ENCODE data around the gene HAUS1. TPM values are rescaled to one million over a fixed set of nuclear protein-coding genes. Genes with fewer than 3 reads are reported as not detected.
A peak's percentile ranks its signal among the peaks of the same experiment; 100 is the strongest.

The HAUS1 gene
- total RNA-seq, 1 donor from 2014 or later: 7.8 TPM

DNA sequence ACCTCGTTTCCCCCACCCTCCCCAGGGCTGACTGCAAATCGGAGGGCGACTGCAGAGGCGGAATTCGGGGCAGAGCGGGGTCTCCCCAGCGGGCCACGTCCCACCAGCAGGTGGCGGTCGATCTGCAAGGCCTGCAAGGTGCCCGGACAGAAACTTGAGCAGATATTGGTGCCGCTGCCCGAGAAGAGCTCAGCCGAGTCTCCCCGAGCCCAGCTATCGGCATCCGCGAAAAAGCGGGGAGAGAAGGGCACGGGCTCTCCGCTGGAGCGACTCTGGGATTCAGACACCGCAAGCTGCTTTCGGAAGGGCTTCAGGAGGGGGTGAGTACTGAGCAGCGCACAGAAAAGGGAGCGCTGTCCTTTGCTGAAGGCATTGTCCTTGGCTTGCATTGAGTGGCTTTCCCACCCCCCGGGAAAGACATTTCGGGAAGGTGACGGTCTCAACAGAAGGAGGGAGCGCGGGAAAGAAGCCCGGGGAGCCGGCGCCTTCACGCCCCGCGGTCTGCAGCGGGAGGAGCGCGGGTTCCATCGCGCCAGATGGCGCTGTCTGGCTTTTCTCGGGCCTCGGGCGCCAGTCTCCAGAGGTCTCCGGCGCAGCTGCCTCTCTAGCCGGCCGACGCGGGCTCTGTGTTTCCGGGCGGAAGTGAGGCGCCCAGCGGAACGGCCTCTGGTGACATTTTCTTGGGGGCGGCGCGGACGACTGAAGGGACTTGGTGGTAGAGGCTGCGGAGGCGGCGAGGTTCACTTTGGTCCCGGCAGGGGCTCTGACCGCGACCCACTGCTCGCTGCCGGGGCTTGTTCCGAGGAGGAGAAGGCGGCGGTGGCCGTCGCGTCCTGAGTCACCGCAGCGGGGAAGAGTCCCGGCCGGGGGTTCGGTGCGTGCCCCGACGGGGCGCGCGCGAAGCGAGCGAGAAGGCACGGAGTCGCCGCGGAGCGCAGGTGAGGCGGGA is 69.5 kb downstream of the HAUS1 start:
- intact Hi-C loops (cut with DNase I): loop anchor here (1.0 to 10.0 kb wide), 5 partner anchors 24 to 484 kb away; partner anchors contain the start of gene LOXHD1
- peak; percentile 98 for DNase-seq (ENCODE audit: low spot score)

DNA sequence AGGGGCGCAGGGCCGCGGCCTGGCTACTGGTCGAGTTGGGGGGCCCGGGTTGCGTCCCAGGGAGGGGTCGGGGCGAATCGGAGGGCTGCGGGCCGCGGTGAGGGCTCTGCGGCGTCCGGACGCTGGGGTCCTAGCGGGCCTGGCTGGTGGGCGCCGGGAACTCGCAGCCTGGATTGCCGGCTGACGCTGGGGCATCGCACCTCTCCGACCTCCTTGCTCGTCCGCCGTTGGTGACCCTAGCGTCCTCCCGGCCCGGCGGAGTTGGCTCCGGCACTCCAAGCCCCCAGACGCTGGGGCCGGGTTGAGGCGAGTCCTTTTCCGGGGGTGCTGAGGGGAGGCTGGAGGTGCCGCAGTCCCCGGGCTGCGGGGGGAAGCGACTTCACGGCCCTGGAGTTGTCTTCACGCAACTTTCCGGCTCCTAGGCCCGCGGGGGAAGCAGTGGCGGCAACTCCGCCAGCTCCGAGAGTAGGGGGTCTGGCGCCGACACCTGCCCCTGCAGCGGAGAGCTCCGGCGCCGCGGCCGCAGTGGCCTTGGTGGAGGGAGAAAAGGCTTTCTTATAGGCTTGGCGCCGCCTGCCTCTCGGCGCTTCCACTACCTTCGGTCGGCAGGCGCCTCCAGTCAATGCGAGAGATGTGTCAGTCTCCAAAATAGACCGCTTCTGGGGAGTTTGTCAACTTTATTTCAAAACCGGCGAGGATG is 70.3 kb downstream of the HAUS1 start:
- no peak for DNase-seq (ENCODE audit: low spot score)
- intact Hi-C loops (cut with DNase I): loop anchor here (5.0 to 10.0 kb wide), 3 partner anchors 108 to 483 kb away; partner anchors contain the start of gene LOXHD1

DNA sequence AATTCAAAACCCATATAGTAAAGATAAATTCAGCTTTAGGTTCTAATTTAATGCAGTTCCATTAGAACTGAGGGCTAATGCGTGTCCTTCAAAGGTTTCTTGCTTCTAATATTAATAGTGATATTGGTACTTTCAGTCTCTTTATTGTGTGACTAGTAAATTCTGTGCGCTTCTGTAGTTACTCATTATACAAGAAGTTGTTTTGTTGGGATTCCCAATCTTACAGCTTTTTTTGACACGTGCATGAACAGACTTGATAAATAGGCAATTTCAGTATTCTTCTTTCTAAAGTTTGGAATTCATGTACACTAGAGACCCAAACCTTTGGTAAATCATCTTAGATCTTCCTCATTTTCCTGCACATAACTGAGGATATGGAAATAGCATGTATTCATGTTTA is 71.8 kb downstream of the HAUS1 start:
- intact Hi-C loops (cut with DNase I): loop anchor here (10.0 kb wide), 1 partner anchor 239 kb away; no protein-coding TSS in a partner anchor
- DNase-seq (ENCODE audit: low spot score): no peak

Other genes with a start within 250 kb of the HAUS1 start
- 16.7 TPM for gene EPG5, start 137.1 kb upstream of the HAUS1 start, total RNA-seq
- 1.3 TPM for gene PSTPIP2, start 32.1 kb upstream of the HAUS1 start, total RNA-seq
- gene ATP5F1A, start 6.1 kb upstream of the HAUS1 start, total RNA-seq: 1,569 TPM

Measured in cardiac septum (tissue), 1 donor.